T-helper 1 cell treated with Interleukin-12 subunit alpha and Interleukin-12 subunit beta and Interleukin-4 antibody, amounts not matched to agents 30 μg/mL and 1 μg/mL, for 36 hours (primary cell): ENCODE measurements around the gene PAQR9.
A peak's percentile ranks its signal among the peaks of the same experiment; 100 is the strongest.

Experiments used
- H3K27ac Mint-ChIP-seq: one replicate; pipeline ENCODE4 v1.8.0; 2021; ENCODE audit warnings: mild to moderate bottlenecking, mixed read lengths
- H3K27me3 Mint-ChIP-seq: one replicate; pipeline ENCODE4 v1.8.0; 2021; ENCODE audit warnings: low read depth, mixed read lengths
- H3K36me3 Mint-ChIP-seq: one replicate; pipeline ENCODE4 v1.8.0; 2021; ENCODE audit warnings: low read depth, mixed read lengths
- H3K4me1 Mint-ChIP-seq: one replicate; pipeline ENCODE4 v1.8.0; 2021; ENCODE audit warnings: low read depth, mixed read lengths
- H3K4me3 Mint-ChIP-seq: one replicate; pipeline ENCODE4 v1.8.0; 2021; ENCODE audit warnings: mild to moderate bottlenecking, moderate library complexity, mixed read lengths
- H3K9me3 Mint-ChIP-seq: one replicate; pipeline ENCODE4 v1.8.0; 2021; ENCODE audit warnings: mixed read lengths

The PAQR9 gene

GRCh38 chr3:142947799-142948575 is 15.5 kb downstream of the PAQR9 start:
- Mint-ChIP-seq H3K4me3 (no peak overlapping the region), H3K9me3 (no peaks in the 10 kb centered on the region), H3K27ac (no peak overlapping the region), H3K27me3 (peaks cover 41% of the 10 kb centered on the region), H3K4me1 (peaks cover 18% of the 10 kb centered on the region), H3K36me3 (no peaks in the 10 kb centered on the region)

GRCh38 chr3:142947352-142947751 is 16.1 kb downstream of the PAQR9 start:
- no peak overlapping the region for H3K27ac Mint-ChIP-seq
- H3K9me3 Mint-ChIP-seq, result no peaks in the 10 kb centered on the region
- no peak overlapping the region for H3K4me3 Mint-ChIP-seq
- H3K4me1 Mint-ChIP-seq, result peaks cover 18% of the 10 kb centered on the region
- peaks cover 41% of the 10 kb centered on the region for H3K27me3 Mint-ChIP-seq
- no peaks in the 10 kb centered on the region for H3K36me3 Mint-ChIP-seq

GRCh38 chr3:142946861-142947260 is 16.6 kb downstream of the PAQR9 start:
- Mint-ChIP-seq H3K27me3 (peaks cover 40% of the 10 kb centered on the region), H3K9me3 (no peaks in the 10 kb centered on the region), H3K4me3 (peak overlapping the region; percentile 33), H3K4me1 (peaks cover 18% of the 10 kb centered on the region), H3K36me3 (no peaks in the 10 kb centered on the region), H3K27ac (no peak overlapping the region)

- H3K4me1 Mint-ChIP-seq, result peaks cover 20% of the 10 kb centered on the region
- no peak overlapping the region for H3K4me3 Mint-ChIP-seq
- H3K27me3 Mint-ChIP-seq, result peaks cover 38% of the 10 kb centered on the region
- no peaks in the 10 kb centered on the region for H3K36me3 Mint-ChIP-seq
- H3K27ac Mint-ChIP-seq, result no peak overlapping the region
- H3K9me3 Mint-ChIP-seq, result no peaks in the 10 kb centered on the region
These were observed 18.5 kb downstream of the PAQR9 start for GRCh38 chr3:142945023-142945422.

- Mint-ChIP-seq H3K4me3 (peak overlapping the region; percentile 29), H3K27me3 (peaks cover 31% of the 10 kb centered on the region), H3K9me3 (no peaks in the 10 kb centered on the region), H3K4me1 (peaks cover 20% of the 10 kb centered on the region), H3K27ac (peak overlapping the region; percentile 46), H3K36me3 (no peaks in the 10 kb centered on the region)
These were observed 19.1 kb downstream of the PAQR9 start for GRCh38 chr3:142944342-142944741.

- no peak overlapping the region for H3K27ac Mint-ChIP-seq
- H3K27me3 Mint-ChIP-seq, result peaks cover 28% of the 10 kb centered on the region
- no peaks in the 10 kb centered on the region for H3K9me3 Mint-ChIP-seq
- H3K36me3 Mint-ChIP-seq, result no peaks in the 10 kb centered on the region
- peaks cover 20% of the 10 kb centered on the region for H3K4me1 Mint-ChIP-seq
- H3K4me3 Mint-ChIP-seq, result no peak overlapping the region
These were observed 19.6 kb downstream of the PAQR9 start for GRCh38 chr3:142943870-142944269.

GRCh38 chr3:142943349-142943748 is 20.1 kb downstream of the PAQR9 start:
- no peak overlapping the region for H3K27ac Mint-ChIP-seq
- peaks cover 20% of the 10 kb centered on the region for H3K4me1 Mint-ChIP-seq
- peaks cover 26% of the 10 kb centered on the region for H3K27me3 Mint-ChIP-seq
- H3K9me3 Mint-ChIP-seq, result no peaks in the 10 kb centered on the region
- no peaks in the 10 kb centered on the region for H3K36me3 Mint-ChIP-seq
- H3K4me3 Mint-ChIP-seq, result no peak overlapping the region

- H3K4me3 Mint-ChIP-seq, result no peak overlapping the region
- peaks cover 15% of the 10 kb centered on the region for H3K27me3 Mint-ChIP-seq
- no peaks in the 10 kb centered on the region for H3K9me3 Mint-ChIP-seq
- H3K4me1 Mint-ChIP-seq, result peaks cover 13% of the 10 kb centered on the region
- H3K36me3 Mint-ChIP-seq, result no peaks in the 10 kb centered on the region
- H3K27ac Mint-ChIP-seq, result no peak overlapping the region
These were observed 21.9 kb downstream of the PAQR9 start for GRCh38 chr3:142941373-142942123.

GRCh38 chr3:142940472-142940871 is 23.0 kb downstream of the PAQR9 start:
- Mint-ChIP-seq H3K36me3 (no peaks in the 10 kb centered on the region), H3K9me3 (no peaks in the 10 kb centered on the region), H3K4me1 (peaks cover 13% of the 10 kb centered on the region), H3K27ac (no peak overlapping the region), H3K27me3 (peaks cover 14% of the 10 kb centered on the region), H3K4me3 (no peak overlapping the region)

GRCh38 chr3:142940000-142940399 is 23.5 kb downstream of the PAQR9 start:
- Mint-ChIP-seq H3K27me3 (peaks cover 14% of the 10 kb centered on the region), H3K36me3 (no peaks in the 10 kb centered on the region), H3K9me3 (no peaks in the 10 kb centered on the region), H3K4me3 (no peak overlapping the region), H3K4me1 (peaks cover 11% of the 10 kb centered on the region), H3K27ac (no peak overlapping the region)

- H3K4me1 Mint-ChIP-seq, result peaks cover 2% of the 10 kb centered on the region
- no peak overlapping the region for H3K4me3 Mint-ChIP-seq
- no peak overlapping the region for H3K27ac Mint-ChIP-seq
- no peaks in the 10 kb centered on the region for H3K36me3 Mint-ChIP-seq
- H3K27me3 Mint-ChIP-seq, result peaks cover 13% of the 10 kb centered on the region
- H3K9me3 Mint-ChIP-seq, result no peaks in the 10 kb centered on the region
These were observed 27.5 kb downstream of the PAQR9 start for GRCh38 chr3:142935963-142936362.

- Mint-ChIP-seq H3K27me3 (peaks cover 7% of the 10 kb centered on the region), H3K9me3 (no peaks in the 10 kb centered on the region), H3K4me1 (no peaks in the 10 kb centered on the region), H3K4me3 (no peak overlapping the region), H3K27ac (no peak overlapping the region), H3K36me3 (no peaks in the 10 kb centered on the region)
These were observed 28.6 kb downstream of the PAQR9 start for GRCh38 chr3:142934887-142935269.

GRCh38 chr3:142934128-142934886 is 29.2 kb downstream of the PAQR9 start:
- Mint-ChIP-seq H3K36me3 (no peaks in the 10 kb centered on the region), H3K4me1 (no peaks in the 10 kb centered on the region), H3K27ac (no peak overlapping the region), H3K27me3 (peaks cover 7% of the 10 kb centered on the region), H3K9me3 (no peaks in the 10 kb centered on the region), H3K4me3 (no peak overlapping the region)

- no peaks in the 10 kb centered on the region for H3K9me3 Mint-ChIP-seq
- no peak overlapping the region for H3K27ac Mint-ChIP-seq
- no peak overlapping the region for H3K4me3 Mint-ChIP-seq
- peaks cover 2% of the 10 kb centered on the region for H3K4me1 Mint-ChIP-seq
- peaks cover 21% of the 10 kb centered on the region for H3K27me3 Mint-ChIP-seq
- H3K36me3 Mint-ChIP-seq, result no peaks in the 10 kb centered on the region
These were observed 32.3 kb downstream of the PAQR9 start for GRCh38 chr3:142931222-142931621.
